NT2/D1 (cell line): ENCODE results near the gene CYP3A7.
A peak's percentile ranks its signal among the peaks of the same experiment; 100 is the strongest.
"Not testable (repeated sequence)": the region's sequence is repeated elsewhere in the genome, so short reads cannot be mapped to it uniquely, and the experiment has no call there.

Source experiments
- DNase-seq: peaks from one replicate; pipeline ENCODE4 v3.0.0-alpha.2; 2011; ENCODE audit warnings: low read depth, low spot score
- H3K27me3 ChIP-seq: 2 replicates; pipeline ENCODE4 v1.6.0; 2011; ENCODE audit warnings: mild to moderate bottlenecking; ENCODE audit not compliant: insufficient read length, insufficient read depth
- H3K36me3 ChIP-seq: 2 replicates; pipeline ENCODE4 v1.6.1; 2011; ENCODE audit warnings: mild to moderate bottlenecking, low read length, mixed read lengths; ENCODE audit not compliant: insufficient read depth, insufficient read length
- H3K4me1 ChIP-seq: 2 replicates; pipeline ENCODE4 v1.5.1; 2011; ENCODE audit not compliant: insufficient read depth, insufficient read length
- H3K4me3 ChIP-seq: 2 replicates; pipeline ENCODE4 v1.5.1; 2011; ENCODE audit warnings: low read depth; ENCODE audit not compliant: insufficient read length
- H3K9ac ChIP-seq: 2 replicates; pipeline ENCODE4 v1.6.0; 2011; ENCODE audit warnings: low read depth; ENCODE audit not compliant: insufficient read length
- H3K9me3 ChIP-seq: 2 replicates; pipeline ENCODE4 v1.5.1; 2011; ENCODE audit warnings: mild to moderate bottlenecking, low read length; ENCODE audit not compliant: insufficient read depth
- SUZ12 ChIP-seq: IDR thresholded peaks from 2 replicates; pipeline ENCODE4 v1.6.1; 2011; ENCODE audit not compliant: insufficient read length, insufficient read depth; ENCODE audit errors: extremely low read depth
- YY1 ChIP-seq: IDR thresholded peaks from 2 replicates; pipeline ENCODE4 v1.6.1; 2011; ENCODE audit not compliant: insufficient read length, insufficient read depth
- ZNF274 ChIP-seq: IDR thresholded peaks from 2 replicates; pipeline ENCODE4 v1.6.1; 2011; ENCODE audit warnings: mild to moderate bottlenecking, low read depth, low read length

CYP3A7 gene

DNA sequence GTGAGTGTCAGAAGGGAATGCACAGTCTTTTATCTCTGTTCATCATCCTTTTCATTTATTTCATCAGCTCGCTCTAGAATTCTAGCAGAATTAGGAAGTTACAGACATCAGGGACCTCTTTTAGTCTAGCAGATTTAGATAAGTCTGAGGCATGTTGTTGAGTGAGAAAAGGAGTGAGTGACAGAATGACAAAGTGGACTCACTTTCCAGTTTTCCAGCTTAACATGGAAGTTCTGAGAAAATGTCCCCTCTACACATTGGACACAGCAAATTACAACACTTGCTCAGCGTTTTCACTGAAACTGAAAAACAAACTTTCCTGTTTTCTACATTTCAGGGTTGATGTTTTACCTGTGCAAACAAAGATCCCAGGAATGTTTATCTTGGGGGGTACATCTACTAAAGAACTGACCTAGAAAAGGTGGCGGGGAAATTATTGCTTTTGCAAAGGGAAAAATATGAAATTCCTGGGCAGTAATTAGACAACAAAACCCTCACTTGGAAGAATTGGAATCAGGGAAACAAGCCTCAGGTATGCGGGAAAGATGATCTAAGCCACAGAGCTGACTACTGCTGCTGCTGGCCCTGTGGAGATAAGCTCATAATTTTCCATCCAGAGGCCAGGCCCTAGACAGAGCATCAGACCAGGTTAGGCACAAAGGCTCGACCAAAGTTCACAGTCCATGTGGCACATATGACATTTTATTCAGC, 40.6 kb downstream of the CYP3A7 start:
- Histone ChIP-seq H3K27me3 (no peaks in the 10 kb centered on the region), H3K4me3 (no peak overlapping the region), H3K9ac (no peak overlapping the region), H3K36me3 (no peaks in the 10 kb centered on the region), H3K9me3 (no peaks in the 10 kb centered on the region), H3K4me1 (no peaks in the 10 kb centered on the region)
- no peak for DNase-seq
- no peak for TF ChIP-seq ZNF274
- TF ChIP-seq SUZ12 = no peak
- TF ChIP-seq YY1 = no peak

DNA sequence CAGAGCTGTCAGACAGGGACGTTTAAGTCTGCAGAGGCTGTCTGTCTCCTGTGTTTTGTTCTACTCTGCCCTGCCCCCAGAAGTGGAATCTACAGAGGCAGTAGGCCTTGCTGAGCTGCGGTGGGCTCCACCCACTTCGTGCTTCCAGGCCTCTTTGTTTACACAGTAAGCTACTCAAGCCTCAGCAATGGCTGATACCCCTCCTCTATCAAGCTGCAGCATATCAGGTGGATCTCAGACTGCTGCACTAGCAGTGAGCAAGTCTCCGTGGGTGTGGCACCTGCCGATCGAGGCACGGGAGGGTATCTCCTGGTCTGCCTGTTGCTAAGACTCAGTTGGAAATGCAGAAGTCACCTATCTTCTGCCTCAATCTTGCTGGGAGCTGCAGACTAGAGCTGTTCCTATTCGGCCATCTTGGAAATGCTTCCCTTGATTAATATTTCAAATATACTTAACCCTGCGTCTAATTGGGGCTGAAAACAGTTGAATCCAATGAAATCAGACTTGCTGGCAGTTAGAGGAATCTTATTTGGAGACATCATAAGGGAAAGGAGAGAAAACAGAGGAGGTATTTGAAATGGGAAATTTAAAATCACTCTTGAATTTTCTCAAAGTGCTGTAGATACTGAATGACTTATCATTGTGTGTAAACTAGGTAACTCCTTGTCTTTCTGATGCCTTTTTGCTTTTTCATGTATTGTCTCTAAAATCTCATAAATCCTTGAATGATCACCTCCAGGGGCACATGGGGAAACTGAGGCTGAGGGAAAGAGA, 41.4 kb downstream of the CYP3A7 start:
- peak; percentile 75 for DNase-seq
- Histone ChIP-seq H3K27me3 (no peaks in the 10 kb centered on the region), H3K9me3 (no peaks in the 10 kb centered on the region), H3K4me1 (no peaks in the 10 kb centered on the region), H3K4me3 (no peak overlapping the region), H3K9ac (no peak overlapping the region), H3K36me3 (no peaks in the 10 kb centered on the region)
- TF ChIP-seq YY1 (no peak), ZNF274 (no peak), SUZ12 (no peak)

DNA sequence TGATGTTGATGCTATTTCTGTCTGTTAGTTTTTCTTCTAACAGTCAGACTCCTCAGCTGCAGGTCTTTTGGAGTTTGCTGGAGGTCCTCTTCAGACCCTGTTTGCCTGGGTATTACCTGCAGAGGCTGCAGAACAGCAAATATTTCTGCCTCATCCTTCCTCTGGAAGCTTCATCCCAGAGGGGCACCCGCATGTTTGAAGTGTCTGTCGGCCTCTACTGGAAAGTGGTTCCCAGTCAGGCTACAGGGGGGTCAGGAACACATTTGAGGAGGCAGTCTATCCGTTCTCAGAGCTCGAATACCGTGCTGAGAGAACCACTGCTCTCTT, 41.9 kb downstream of the CYP3A7 start:
- Histone ChIP-seq H3K27me3 (no peaks in the 10 kb centered on the region), H3K9ac (no peak overlapping the region), H3K9me3 (no peaks in the 10 kb centered on the region), H3K4me3 (no peak overlapping the region), H3K4me1 (no peaks in the 10 kb centered on the region), H3K36me3 (no peaks in the 10 kb centered on the region)
- no peak for TF ChIP-seq ZNF274
- TF ChIP-seq SUZ12 = no peak
- no peak for TF ChIP-seq YY1
- no peak for DNase-seq

DNA sequence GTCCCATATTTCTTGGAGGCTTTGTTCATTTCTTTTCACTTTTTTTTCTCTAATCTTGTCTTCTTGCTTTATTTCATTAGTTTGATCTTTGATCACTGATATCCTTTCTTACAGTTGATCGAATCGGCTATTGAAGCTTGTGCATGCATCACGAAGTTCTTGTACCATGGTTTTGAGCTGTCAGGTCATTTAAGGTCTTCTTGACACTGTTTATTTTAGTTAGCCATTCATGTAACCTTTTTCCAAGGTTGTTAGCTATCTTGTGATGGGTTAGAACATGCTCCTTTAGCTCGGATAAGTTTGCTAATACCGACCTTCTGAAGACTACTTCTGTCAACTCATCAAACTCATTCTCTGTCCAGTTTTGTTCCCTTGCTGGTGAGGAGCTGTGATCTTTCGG, 42.4 kb downstream of the CYP3A7 start:
- not testable (repeated sequence) for H3K4me1 ChIP-seq, H3K36me3 ChIP-seq, H3K9me3 ChIP-seq, H3K9ac ChIP-seq, DNase-seq, H3K4me3 ChIP-seq, H3K27me3 ChIP-seq

DNA sequence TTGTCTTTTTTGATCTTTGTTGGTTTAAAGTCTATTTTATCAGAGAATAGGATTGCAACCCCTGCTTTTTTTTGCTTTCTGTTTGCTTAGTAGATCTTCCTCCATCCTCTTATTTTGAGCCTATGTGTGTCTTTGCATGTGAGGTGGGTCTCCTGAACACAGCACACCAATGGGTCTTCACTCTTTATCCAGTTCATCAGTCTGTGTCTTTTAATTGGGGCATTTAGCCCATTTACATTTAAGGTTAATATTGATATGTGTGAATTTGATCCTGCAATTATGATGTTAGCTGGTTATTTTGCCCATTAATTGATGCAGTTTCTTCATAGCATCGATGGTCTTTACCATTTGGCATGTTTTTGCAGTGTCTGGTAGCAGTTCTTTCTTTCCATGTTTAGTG, 43.3 kb downstream of the CYP3A7 start:
- H3K4me3 ChIP-seq, DNase-seq, H3K9ac ChIP-seq, H3K36me3 ChIP-seq, H3K4me1 ChIP-seq, H3K27me3 ChIP-seq, H3K9me3 ChIP-seq: not testable (repeated sequence)

DNA sequence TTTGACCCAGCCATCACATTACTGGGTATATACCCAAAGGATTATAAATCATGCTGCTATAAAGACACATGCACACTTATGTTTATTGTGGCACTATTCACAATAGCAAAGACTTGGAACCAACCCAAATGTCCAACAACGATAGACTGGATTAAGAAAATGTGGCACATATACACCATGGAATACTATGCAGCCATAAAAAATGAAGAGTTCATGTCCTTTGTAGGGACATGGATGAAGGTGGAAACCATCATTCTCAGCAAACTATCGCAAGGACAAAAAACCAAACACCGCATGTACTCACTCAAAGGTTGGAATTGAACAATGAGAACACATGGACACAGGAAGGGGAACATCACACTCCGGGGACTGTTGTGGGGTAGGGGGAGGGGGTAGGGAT, 44.1 kb downstream of the CYP3A7 start:
- H3K4me1 ChIP-seq, H3K9ac ChIP-seq, H3K36me3 ChIP-seq, H3K9me3 ChIP-seq, H3K27me3 ChIP-seq, H3K4me3 ChIP-seq, DNase-seq: not testable (repeated sequence)

DNA sequence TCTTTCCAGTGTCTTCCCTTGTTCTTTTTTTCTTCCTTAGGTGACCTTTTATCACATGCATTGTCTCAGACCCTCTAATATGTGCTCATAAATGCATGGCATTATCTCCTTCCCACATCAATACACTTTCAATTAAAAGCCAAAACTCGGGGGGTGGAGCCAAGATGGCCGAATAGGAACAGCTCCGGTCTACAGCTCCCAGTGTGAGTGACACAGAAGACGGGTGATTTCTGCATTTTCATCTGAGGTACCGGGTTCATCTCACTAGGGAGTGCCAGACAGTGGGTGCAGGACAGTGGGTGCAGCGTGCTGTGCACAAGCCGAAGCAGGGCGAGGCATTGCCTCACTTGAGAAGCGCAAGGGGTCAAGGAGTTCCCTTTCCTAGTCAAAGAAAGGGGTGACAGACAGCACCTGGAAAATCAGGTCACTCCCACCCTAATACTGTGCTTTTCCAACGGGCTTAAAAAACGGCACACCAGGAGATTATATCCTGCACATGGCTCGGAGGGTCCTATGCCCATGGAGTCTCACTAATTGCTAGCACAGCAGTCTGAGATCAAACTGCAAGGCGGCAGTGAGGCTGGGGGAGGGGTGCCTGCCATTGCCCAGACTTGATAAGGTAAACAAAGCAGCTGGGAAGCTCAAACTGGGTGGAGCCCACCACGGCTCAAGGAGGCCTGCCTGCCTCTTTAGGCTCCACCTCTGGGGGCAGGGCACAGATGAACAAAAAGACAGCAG, 49.0 kb downstream of the CYP3A7 start:
- not testable (repeated sequence) for DNase-seq, H3K9ac ChIP-seq, H3K4me3 ChIP-seq, H3K27me3 ChIP-seq, H3K4me1 ChIP-seq, H3K36me3 ChIP-seq
- peaks cover 12% of the 10 kb centered on the region; the same call in 1 of the 2 replicates for H3K9me3 ChIP-seq
